Activated CD8-positive, alpha-beta memory T cell treated with anti-CD3 and anti-CD28 coated beads, Interleukin-2, amount 50 U/mL, for 1 hour (primary cell): ENCODE results near the gene RNF150.
"Not testable (repeated sequence)": the region's sequence is repeated elsewhere in the genome, so short reads cannot be mapped to it uniquely, and the experiment has no call there.

ENCODE experiments used
- DNase-seq: peaks from one replicate; pipeline ENCODE4 v3.0.0-alpha.2; 2020; ENCODE audit errors: extremely low read depth

RNF150 gene

DNA sequence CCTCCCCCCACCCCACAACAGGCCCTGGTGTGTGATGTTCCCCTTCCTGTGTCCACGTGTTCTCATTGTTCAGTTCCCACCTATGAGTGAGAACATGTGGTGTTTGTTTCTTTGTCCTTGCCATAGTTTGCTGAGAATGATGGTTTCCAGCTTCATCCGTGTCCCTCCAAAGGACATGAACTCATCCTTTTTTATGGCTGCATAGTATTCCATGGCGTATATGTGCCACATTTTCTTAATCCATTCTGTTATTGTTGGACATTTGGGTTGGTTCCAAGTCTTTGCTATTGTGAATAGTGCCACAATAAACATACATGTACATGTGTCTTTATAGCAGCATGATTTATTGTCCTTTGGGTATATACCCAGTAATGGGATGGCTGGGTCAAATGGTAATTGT lies 312.7 kb downstream of the RNF150 start:
- not testable (repeated sequence) for DNase-seq

DNA sequence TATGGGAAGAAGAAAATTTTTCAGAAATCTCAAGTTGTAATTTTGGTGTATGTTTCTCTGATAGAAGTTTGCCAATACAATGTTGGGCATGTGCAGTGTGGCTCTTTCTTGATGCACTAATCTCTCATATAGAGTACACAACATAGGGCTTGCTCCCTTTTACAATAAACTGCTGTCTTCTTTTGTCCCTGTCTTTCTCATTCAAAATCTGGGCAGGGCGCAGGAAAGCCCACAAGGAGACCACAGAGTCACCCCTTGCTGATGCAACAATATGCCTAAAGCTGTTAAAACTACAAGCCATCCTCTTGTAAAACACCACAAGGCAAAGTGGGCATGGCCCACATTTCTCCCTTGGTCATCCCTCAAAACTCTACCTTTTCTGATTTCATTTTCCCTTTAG lies 313.7 kb downstream of the RNF150 start:
- no peak for DNase-seq

DNA sequence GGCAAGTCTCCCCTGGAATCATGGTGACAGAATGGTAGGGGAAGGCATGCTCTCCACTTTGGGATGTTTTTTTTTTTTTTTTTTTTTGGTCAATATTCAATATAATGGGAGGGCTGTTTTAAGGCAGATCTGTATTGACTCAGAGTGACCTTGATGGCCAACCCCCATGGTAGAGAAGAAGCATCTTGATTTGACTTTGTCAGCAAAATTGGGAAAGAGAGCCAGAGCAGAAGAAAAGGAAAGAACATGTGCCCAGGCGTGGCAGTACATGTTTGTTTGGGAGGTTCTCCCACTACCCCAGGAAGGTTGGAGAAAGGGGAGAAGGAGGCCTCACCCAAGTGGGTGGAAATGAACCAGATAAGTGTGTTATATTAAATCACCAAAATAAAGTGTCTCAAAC lies 314.8 kb downstream of the RNF150 start:
- no peak for DNase-seq

DNA sequence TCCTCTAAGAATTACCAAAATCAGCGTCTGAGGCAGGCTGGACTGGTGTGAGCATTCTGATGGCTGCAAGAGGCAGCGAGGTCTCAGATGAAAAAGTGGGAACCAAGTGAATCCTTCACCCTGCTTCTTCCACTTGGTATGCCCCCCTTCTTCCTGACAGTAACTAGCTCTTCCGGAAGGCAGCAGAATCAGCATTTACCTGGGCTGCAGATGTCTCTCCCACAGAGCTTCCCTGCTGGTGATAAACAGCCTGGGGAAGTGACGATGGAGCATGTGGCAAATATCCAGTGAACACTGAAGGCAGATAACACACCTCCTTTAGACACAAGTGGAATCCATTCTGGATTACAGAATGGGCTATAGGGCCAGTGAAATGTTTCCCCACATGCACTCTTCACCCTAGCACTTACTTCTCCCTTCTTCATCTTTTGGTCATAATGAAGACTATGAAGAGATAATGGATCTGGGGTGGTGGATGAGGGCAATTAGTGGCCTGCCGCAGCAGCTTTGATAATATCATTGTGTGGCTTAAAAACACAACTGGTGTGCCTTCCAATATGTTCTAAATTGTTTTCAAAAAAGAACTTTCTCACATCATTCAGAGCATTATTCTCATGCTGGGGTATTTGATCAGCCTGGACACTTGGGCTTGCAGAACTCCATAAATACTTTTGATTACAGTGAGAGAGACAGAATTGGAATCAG lies 316.3 kb downstream of the RNF150 start:
- no peak for DNase-seq

DNA sequence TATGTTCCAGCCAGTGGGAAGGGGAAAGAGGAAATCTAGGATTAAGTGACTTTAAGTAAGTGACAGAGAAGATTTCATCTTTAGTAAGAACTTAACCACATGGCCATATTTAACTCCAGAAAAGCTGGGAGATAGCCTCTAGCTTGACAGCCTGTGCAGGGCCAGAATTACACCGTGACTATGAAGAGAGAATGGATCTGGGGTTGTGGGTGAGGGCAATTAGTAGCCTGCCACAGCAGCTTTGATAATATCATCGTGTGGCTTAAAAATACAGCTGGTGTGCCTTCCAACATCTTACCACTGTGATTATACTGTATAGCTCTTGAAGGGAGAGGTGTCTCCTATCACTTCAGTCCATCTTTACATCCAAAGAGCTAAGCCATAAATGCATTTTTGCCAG lies 319.5 kb downstream of the RNF150 start:
- no peak for DNase-seq

DNA sequence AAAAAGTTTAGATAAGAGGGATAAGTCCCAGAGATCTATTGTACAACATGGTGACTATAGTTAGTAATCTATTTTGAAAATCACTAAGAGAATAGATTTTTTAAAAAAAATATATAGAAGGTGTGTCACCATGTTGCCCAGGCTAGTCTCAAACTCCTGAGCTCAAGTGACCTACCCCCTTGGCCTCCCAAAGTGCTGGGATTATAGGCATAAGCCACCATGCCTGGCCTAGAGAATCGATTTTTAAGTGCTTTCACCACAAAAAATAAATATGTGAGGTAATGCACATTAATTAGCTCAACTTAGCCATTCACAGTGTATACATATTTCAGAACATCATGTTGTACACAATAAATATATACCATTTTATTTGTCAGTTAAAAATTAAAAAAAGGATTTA lies 320.4 kb downstream of the RNF150 start:
- no peak for DNase-seq

DNA sequence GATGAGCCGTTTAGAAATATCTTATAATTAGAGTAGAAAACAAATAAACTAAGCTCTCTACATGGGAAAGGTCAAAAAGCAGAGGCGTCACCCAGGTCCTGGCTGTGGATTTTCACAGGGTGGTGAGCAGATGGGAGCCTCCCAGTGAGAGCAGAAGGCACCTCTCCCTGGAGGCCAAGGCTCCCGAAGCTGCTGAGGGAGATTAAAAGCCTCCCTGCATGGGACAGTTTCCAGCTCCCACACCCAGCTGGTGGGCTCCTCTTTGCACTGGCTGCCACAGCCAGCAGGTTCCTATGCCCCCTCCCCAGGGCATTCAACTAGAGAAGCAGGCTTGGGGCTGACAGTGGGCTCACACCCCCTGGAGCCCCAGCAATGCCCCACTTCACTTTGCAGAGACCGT lies 321.8 kb downstream of the RNF150 start:
- no peak for DNase-seq

DNA sequence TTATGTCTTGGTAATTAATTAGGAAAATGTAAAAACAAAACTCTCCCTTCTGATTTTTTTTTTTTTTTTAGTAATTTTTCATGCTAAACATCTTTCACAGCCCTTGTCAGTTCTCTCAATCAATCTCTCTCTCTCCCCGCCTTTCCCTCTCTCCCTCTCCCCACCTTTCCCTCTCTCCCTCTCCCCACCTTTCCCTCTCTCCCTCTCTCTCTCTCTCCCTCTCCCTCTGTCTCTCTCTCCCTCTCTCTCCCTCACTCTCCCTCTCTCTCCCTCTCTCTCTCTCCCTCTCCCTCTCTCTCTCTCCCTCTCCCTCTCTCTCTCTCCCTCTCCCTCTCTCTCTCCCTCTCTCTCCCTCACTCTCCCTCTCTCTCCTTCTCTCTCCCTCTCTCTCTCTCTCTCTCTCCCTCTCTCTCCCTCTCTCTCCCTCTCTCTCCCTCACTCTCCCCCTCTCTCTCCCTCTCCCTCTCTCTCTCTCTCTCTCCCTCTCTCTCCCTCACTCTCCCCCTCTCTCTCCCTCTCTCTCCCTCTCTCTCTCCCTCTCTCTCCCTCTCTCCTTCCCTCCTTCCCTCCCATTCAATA lies 322.6 kb downstream of the RNF150 start:
- DNase-seq, result not testable (repeated sequence)
